ENCODE data around the gene PTPRN. TPM values are rescaled to one million over a fixed set of nuclear protein-coding genes. Genes with fewer than 3 reads are reported as not detected.
A peak's percentile ranks its signal among the peaks of the same experiment; 100 is the strongest.

The PTPRN gene
- total RNA-seq, 1 donor from 2014 or later = 0.60 TPM

DNA sequence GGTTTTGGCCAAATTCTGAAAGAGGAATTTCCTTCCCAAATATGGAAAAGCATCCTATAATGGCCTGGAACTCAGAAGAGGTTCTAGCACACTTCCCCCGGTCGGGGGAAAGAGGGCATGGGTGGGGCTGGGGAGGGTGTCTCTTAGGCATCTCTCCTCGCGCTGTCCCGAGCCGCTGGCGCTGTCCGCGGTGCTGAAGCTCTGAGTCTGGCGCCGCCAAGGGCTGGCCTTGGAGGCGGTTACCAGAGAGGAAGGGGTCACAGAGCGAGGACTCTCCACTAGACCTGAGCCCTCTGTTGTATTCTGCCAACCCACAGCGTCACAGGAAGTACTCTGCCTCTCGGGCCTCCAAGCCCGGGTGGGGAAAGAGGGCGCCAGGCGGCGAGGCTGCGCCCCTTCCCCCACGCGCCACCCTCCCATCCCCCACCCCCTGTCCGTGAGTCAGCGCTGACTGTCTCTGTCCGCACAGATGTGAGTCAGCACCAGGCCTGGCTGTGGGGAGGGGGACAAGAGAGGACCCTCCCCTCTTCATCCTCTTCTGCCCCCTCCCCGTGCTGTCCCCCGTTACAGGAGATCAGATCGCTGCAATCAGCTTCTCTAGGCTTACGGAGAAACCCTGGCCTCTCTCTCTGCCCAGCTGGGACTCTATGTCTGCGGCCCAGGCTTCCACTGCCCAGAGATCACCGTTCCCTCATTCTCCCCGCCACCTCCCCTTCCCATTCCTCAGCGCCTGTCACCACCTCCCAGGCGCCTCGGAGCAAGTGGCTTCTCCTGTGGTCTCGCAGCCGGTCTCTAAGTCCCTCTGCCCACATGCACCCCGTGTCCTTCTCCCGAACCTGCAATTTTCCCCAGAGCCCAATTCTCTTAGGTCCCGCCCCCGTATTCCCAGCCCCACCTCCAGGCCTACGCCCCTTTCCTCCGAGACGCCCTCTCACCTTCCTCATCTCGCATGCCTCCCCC lies 779 bp downstream of the PTPRN start:
- DNase-seq (ENCODE audit: low spot score) = peak; percentile 54

DNA sequence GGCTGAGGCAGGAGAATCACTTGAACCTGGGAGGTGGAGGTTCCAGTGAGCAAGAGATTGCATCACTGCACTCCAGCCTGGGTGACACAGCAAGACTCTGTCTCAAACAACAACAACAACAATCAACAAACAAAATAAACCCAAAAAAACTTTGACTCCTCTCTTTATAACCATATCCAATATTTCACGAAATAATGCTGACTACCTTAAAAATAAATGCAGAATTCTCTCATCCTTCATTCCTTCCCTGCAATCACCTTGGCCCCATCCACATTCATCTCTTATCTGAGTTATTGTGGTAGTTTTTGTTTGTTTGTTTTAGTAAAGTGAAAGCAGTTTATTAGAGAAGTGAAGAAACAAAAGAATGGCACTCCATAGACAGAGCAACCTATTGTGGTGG lies 3.2 kb downstream of the PTPRN start:
- DNase-seq (ENCODE audit: low spot score) = no peak

- DNase-seq (ENCODE audit: low spot score) = no peak
These were observed 5.0 kb downstream of the PTPRN start for GRCh38 chr2:219304223-219304622.

GRCh38 chr2:219302412-219302968 lies 6.7 kb downstream of the PTPRN start:
- DNase-seq (ENCODE audit: low spot score) = no peak

DNA sequence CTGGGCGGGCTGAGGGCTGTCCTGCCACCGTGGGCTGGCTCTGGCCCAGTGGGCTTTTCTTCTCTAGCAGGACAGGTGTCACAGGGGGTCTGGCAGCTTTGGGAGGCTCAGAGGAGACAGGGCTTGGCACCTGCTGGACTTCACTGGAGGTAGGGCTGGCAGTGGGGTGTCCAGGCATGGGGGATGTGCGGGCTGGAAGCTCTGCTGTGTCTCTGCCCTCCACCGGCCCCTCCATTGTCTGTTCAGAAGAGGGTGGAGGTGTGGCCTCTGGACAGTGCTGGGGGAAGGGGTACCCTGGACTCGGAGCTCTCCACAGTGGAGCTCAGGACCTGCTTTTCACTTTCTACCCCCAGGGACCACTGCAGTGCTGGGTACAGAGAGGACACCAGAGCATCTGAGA lies 9.2 kb downstream of the PTPRN start:
- no peak for DNase-seq (ENCODE audit: low spot score)

GRCh38 chr2:219299372-219299760 lies 9.8 kb downstream of the PTPRN start:
- DNase-seq (ENCODE audit: low spot score) = no peak

DNA sequence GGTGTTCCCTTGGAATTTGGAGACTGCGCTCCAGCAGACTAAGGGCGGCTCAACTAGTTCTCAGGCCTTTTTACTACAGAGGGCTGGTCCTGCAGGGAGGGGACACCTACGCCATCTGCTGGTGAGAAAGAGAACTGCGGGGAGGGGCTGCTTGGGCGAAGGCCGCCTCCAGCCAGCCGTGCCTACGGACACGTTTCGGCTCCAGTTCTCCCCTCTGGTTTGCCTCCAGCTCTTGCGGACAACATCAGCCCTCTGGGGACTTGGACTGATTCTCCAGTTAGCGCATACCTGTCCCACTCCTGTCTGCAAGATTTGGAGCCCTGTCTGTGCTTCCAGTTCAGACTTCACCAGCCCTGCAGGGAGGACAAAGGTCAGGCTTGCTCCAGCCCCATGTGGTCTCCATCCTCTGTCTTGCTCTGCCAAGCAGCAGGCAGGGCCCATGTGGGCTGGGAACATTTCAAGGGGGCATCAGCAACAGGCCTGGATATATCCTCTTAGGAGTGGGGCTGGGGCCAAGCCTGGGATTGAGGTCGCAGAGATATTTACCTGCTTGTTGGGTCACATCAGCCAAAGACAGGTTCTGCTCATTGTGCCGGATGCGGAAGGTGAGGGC lies 10.3 kb downstream of the PTPRN start:
- DNase-seq (ENCODE audit: low spot score) = peak; percentile 92

DNA sequence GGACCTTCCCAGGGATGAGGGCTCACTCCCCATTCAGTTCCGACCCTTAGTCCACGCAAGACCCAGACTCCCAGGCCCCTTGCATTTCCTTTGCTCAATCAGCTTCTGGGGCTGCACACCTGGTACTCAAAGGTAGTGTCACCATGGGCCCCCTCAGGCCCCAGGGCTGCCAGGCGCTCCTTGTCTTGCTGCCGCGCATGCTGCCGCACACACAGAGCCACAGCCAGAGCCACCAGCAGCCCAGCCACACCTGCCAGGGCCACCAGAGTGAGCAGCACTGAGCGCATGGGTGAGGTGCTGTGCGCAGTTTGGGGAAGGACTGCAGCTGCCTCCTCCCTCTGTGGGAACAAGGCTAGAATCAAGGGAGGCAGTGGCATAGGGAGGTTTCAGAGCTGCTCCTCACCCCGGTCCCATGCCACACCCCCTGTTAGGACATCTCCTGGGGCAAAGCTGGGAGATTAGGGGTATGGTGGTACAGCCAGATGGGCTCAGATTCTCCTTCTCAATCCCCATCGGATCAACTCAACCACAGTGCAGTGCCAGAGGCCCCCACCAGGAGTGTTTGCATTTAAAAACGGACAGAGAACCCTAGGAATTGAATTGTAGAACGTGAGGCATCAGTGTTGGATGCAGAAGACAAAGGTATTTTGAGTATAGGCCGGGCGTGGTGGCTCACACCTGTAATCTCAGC lies 11.3 kb downstream of the PTPRN start:
- DNase-seq (ENCODE audit: low spot score) = no peak

DNA sequence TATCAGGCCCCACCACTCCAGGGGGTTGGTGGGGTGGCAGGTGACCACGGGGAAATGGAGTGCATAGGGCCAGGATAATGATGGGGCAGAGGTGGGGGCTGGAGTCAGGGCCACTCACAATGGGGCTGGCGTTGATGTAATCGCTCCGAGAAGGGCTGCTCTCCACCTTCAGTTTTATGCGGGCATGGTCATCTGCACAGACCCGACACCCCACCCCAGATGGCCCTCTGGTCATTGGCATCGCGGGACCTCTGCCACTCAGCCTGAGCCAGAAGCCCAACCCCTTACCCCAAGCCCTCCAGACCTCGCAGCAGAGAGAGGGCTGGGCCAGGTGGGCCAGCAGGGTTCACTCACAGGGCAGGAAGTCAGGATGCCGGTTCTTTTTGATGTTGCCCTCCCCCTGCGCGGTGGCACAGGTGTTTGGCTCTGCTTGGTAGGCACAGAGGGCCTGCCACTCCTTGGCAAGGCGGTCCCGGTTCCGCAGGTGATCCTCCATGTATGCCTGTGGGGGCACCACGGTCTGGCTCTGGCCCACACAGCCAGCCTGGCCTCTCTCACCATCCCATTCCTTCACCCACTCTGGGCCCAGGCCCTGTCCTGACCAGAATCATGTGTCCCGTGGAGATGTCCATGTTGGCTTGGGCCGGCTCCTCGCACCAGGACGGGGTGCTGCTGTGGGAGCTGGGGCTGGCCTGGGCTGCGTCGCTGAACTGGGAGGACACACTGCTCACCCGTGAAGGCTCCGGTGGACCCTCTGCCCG lies 12.4 kb downstream of the PTPRN start:
- DNase-seq (ENCODE audit: low spot score) = no peak

GRCh38 chr2:219296142-219296541 lies 13.1 kb downstream of the PTPRN start:
- DNase-seq (ENCODE audit: low spot score) = no peak

- DNase-seq (ENCODE audit: low spot score) = peak; percentile 90
These were observed 14.5 kb downstream of the PTPRN start for GRCh38 chr2:219294356-219295351.

- DNase-seq (ENCODE audit: low spot score) = no peak
These were observed 15.4 kb downstream of the PTPRN start for GRCh38 chr2:219293736-219294231.

DNA sequence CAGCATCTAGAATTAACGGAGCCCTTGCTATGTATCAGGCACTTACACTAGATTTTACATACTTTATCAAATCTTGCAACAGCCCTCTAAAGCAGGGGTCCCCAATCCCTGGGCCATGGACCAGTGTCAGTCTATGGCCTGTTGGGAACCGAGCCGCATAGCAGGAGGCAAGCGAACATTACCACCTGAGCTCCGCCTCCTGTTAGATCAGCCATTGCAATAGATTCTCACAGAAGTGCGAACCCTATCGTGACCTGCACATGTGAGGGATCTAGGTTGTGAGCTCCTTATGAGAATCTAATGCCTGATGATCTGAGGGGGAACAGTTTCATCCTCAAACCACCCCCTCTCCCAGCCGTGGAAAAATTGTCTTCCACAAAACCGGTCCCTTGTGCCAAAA lies 16.6 kb downstream of the PTPRN start:
- no peak for DNase-seq (ENCODE audit: low spot score)

- no peak for DNase-seq (ENCODE audit: low spot score)
These were observed 17.2 kb downstream of the PTPRN start for GRCh38 chr2:219291910-219292490.

DNA sequence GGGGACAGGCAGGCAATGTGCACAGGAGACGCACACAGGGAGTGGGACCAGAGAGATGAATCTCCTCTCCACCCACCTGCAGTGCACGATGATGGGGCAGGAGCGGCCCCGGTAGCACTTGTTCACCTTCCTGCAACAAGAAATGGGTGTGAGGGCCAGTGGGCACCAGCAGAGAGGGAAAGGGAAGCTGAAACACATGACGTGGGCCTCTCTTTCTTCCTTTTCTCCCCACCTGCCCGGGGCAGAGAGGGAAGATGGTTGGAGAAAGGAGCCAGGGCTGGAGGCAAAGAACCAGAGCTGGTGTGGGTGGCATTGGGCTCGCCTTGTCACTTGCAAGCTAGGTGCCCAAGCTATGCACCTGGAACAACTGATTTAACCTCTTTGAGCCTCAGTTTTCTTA lies 17.8 kb downstream of the PTPRN start:
- DNase-seq (ENCODE audit: low spot score) = no peak

GRCh38 chr2:219290381-219291171 lies 18.6 kb downstream of the PTPRN start:
- no peak for DNase-seq (ENCODE audit: low spot score)

DNA sequence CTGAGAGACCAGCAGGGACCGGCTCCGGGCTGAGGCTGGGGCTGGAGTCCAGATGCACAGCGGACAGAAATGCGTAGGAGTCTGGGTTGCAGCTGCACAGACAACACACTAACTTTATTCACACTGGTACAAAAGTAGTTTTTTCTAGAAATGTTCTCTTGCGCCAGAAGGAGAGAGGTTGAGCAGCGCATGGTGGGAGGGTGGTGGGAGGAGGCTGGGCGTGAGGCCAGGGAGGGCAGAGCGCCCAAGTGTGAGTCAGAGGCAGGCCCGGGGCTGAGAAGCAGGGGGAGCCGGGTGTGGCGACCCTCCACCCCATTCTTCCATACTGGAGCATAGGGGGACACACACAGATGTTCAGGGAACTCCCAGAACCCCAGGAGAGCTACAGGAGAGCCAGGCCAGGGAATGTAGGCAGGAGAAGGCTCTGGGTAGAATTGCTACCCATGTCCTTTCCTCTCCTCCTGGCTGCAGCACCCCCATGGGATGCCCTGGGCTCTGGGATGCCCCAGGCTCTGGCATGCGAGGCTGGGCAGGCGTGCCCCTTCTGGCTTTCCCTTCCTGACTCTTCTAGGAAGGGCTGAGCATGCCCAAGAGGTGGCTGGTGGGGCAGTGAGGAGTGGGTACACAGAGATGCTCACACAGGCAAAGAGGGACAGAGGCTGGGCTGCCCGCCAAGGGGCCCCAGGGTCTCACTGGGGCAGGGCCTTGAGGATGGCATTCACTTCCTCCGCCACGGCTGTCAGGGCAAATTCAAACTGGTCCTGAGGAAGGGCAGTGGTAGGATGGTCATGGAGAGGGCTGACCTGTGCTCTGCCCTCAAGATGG lies 19.5 kb downstream of the PTPRN start:
- DNase-seq (ENCODE audit: low spot score) = peak; percentile 51

DNA sequence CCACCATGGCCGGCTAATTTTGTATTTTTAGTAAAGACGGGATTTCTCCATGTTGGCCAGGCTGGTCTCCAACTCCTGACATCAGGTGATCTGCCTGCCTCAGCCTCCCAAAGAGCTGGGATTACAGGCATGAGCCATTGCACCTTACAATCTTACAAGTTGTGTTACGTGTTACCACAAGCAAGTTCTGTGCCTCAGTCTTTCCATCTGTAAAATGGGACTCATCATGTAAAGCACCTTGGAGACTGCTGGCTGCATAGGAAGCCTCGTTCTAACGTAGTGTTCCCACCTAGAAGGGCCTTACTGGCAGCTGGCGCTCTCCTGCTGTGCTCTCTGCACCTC lies 20.0 kb downstream of the PTPRN start:
- DNase-seq (ENCODE audit: low spot score) = no peak
